ENCODE measurements around the gene SLFN12. TPM values are rescaled to one million over a fixed set of nuclear protein-coding genes. Genes with fewer than 3 reads are reported as not detected.
A peak's percentile ranks its signal among the peaks of the same experiment; 100 is the strongest.
"Not testable (repeated sequence)": the region's sequence is repeated elsewhere in the genome, so short reads cannot be mapped to it uniquely, and the experiment has no call there.

Gene SLFN12
- polyA plus RNA-seq, 5 donors, result 17.1 to 32.0 (median 30.3) TPM

- no peak for DNase-seq
Observed at GRCh38 chr17:35416659-35417058, 15.6 kb downstream of the SLFN12 start.

- not testable (repeated sequence) for DNase-seq
Observed at GRCh38 chr17:35414707-35415106, 17.6 kb downstream of the SLFN12 start.

- no peak for DNase-seq
Observed at GRCh38 chr17:35414247-35414646, 18.1 kb downstream of the SLFN12 start.

- no peak for DNase-seq
Observed at GRCh38 chr17:35407531-35407930, 24.8 kb downstream of the SLFN12 start.

GRCh38 chr17:35406568-35406967, 25.7 kb downstream of the SLFN12 start:
- no peak for DNase-seq

GRCh38 chr17:35404360-35404759, 27.9 kb downstream of the SLFN12 start:
- DNase-seq, result no peak

GRCh38 chr17:35393783-35394182, 38.5 kb downstream of the SLFN12 start:
- DNase-seq, result not testable (repeated sequence)

GRCh38 chr17:35390663-35391062, 41.6 kb downstream of the SLFN12 start:
- no peak for DNase-seq

- no peak for DNase-seq
Observed at GRCh38 chr17:35390156-35390555, 42.1 kb downstream of the SLFN12 start.

- no peak for DNase-seq
Observed at GRCh38 chr17:35387496-35387895, 44.8 kb downstream of the SLFN12 start.

GRCh38 chr17:35377706-35378105, 54.6 kb downstream of the SLFN12 start:
- no peak for DNase-seq

- no peak for DNase-seq
Observed at GRCh38 chr17:35377068-35377467, 55.2 kb downstream of the SLFN12 start.

GRCh38 chr17:35376245-35376644, 56.1 kb downstream of the SLFN12 start:
- DNase-seq, result no peak

GRCh38 chr17:35374766-35375344, 57.4 kb downstream of the SLFN12 start:
- no peak for DNase-seq

GRCh38 chr17:35373984-35374765, 58.1 kb downstream of the SLFN12 start:
- DNase-seq, result peak; percentile 56 to 59

GRCh38 chr17:35373534-35373983, 58.7 kb downstream of the SLFN12 start, which contains the start of gene SLFN11:
Gene SLFN11, minus strand, starts transcription at chr17:35373621. Its CDS starts 9,814 bp downstream, at chr17:35363807.
- DNase-seq, result peak; percentile 68 to 78

GRCh38 chr17:35372846-35373533, 59.3 kb downstream of the SLFN12 start:
- DNase-seq, result no peak

- no peak for DNase-seq
Observed at GRCh38 chr17:35371934-35372333, 60.4 kb downstream of the SLFN12 start.

GRCh38 chr17:35368081-35368830, 64.0 kb downstream of the SLFN12 start:
- DNase-seq, result no peak

GRCh38 chr17:35361027-35361426, 71.3 kb downstream of the SLFN12 start:
- DNase-seq, result no peak

Data from right lung (tissue), 5 donors.